MM.1S (cell line): ENCODE measurements around the gene ZNF841.
A peak's percentile ranks its signal among the peaks of the same experiment; 100 is the strongest.
"Not testable (repeated sequence)": the region's sequence is repeated elsewhere in the genome, so short reads cannot be mapped to it uniquely, and the experiment has no call there.

Experiments used
- DNase-seq: peaks from one replicate; pipeline ENCODE4 v3.0.0-alpha.2; 2015
- H2AFZ ChIP-seq: fragments of 300-600 bp; sonication (generic); 2 replicates; pipeline ENCODE4 v1.6.0; 2016; ENCODE audit warnings: antibody characterized with exemption, low read length
- H3F3A ChIP-seq: fragments of 300-600 bp; sonication (generic); 2 replicates; pipeline ENCODE4 v1.6.1; 2016; ENCODE audit warnings: mild to moderate bottlenecking, antibody characterized with exemption, low read length, moderate library complexity, mixed read lengths; ENCODE audit not compliant: insufficient read depth
- H3K27ac ChIP-seq: fragments of 300-600 bp; sonication (generic); 2 replicates; pipeline ENCODE4 v1.5.1; 2016; ENCODE audit warnings: mild to moderate bottlenecking, low read length
- H3K27me3 ChIP-seq: fragments of 300-600 bp; sonication (generic); replicated peaks from 2 replicates; pipeline ENCODE4 v1.6.0; 2016; ENCODE audit warnings: low read length; ENCODE audit not compliant: insufficient read depth
- H3K36me3 ChIP-seq: fragments of 300-600 bp; sonication (generic); replicated peaks from 2 replicates; pipeline ENCODE4 v1.6.1; 2016; ENCODE audit warnings: mild to moderate bottlenecking, low read length, mixed read lengths; ENCODE audit not compliant: insufficient read depth
- H3K4me1 ChIP-seq: fragments of 300-600 bp; sonication (generic); 2 replicates; pipeline ENCODE4 v1.6.1; 2016; ENCODE audit warnings: low read length, mixed read lengths
- H3K4me2 ChIP-seq: fragments of 300-600 bp; sonication (generic); 2 replicates; pipeline ENCODE4 v1.6.0; 2016; ENCODE audit warnings: low read depth, low read length
- H3K4me3 ChIP-seq: fragments of 300-600 bp; sonication (generic); 2 replicates; pipeline ENCODE4 v1.5.1; 2016; ENCODE audit warnings: low read length, mixed read lengths
- H3K79me2 ChIP-seq: fragments of 300-600 bp; sonication (generic); 2 replicates; pipeline ENCODE4 v1.6.1; 2016; ENCODE audit warnings: mixed run types, low read length, mixed read lengths
- H3K9ac ChIP-seq: fragments of 300-600 bp; sonication (generic); 2 replicates; pipeline ENCODE4 v1.6.1; 2016; ENCODE audit warnings: low read length, mixed read lengths
- H3K9me2 ChIP-seq: fragments of 300-600 bp; sonication (generic); replicated peaks from 2 replicates; pipeline ENCODE4 v1.6.1; 2016; ENCODE audit warnings: mild to moderate bottlenecking, low read length, mixed read lengths; ENCODE audit not compliant: insufficient read depth
- H3K9me3 ChIP-seq: fragments of 300-600 bp; sonication (generic); replicated peaks from 2 replicates; pipeline ENCODE4 v1.6.1; 2016; ENCODE audit warnings: mild to moderate bottlenecking, low read length, mixed read lengths; ENCODE audit not compliant: insufficient read depth
- H4K20me1 ChIP-seq: fragments of 300-600 bp; sonication (generic); 2 replicates; pipeline ENCODE4 v1.6.1; 2016; ENCODE audit warnings: mild to moderate bottlenecking, low read length, moderate library complexity, mixed read lengths; ENCODE audit not compliant: insufficient read depth
- CTCF ChIP-seq: fragments of 300-600 bp; sonication (generic); IDR thresholded peaks from 2 replicates; pipeline ENCODE4 v1.5.1; 2016; ENCODE audit warnings: antibody characterized with exemption, low read length, mixed read lengths
- EZH2 ChIP-seq: fragments of 300-600 bp; sonication (generic); optimal IDR thresholded peaks from 2 replicates; pipeline ENCODE3; 2017; ENCODE audit warnings: low read depth, mild to moderate bottlenecking, antibody characterized with exemption, low read length, mixed read lengths
- EZH2phosphoT487 ChIP-seq: fragments of 300-600 bp; sonication (generic); IDR thresholded peaks from 2 replicates; pipeline ENCODE4 v1.6.1; 2018; ENCODE audit warnings: antibody characterized with exemption, low read length

Gene ZNF841

GRCh38 chr19:52102782-52103181, 7.2 kb upstream of the ZNF841 start:
- no peaks in the 10 kb centered on the region; the same call in 1 of the 2 replicates for H3F3A ChIP-seq
- H3K9ac ChIP-seq, result no peak overlapping the region
- H3K36me3 ChIP-seq, result no peaks in the 10 kb centered on the region
- H3K27me3 ChIP-seq, result no peaks in the 10 kb centered on the region
- H3K4me2 ChIP-seq, result no peak overlapping the region
- no peak overlapping the region for H2AFZ ChIP-seq
- no peak overlapping the region for H3K4me3 ChIP-seq
- no peaks in the 10 kb centered on the region for H3K4me1 ChIP-seq
- no peaks in the 10 kb centered on the region for H4K20me1 ChIP-seq
- H3K9me2 ChIP-seq, result no peaks in the 10 kb centered on the region
- H3K79me2 ChIP-seq, result no peaks in the 10 kb centered on the region
- TF ChIP-seq EZH2phosphoT487 (no peak), EZH2 (no peak), CTCF (no peak)
- no peak for DNase-seq
- H3K9me3 ChIP-seq, result no peaks in the 10 kb centered on the region
- H3K27ac ChIP-seq, result no peak overlapping the region

- TF ChIP-seq EZH2phosphoT487 (no peak), CTCF (no peak), EZH2 (no peak)
- H3K27me3 ChIP-seq, result no peaks in the 10 kb centered on the region
- H3F3A ChIP-seq, result no peaks in the 10 kb centered on the region; the same call in 1 of the 2 replicates
- H3K79me2 ChIP-seq, result no peaks in the 10 kb centered on the region
- no peaks in the 10 kb centered on the region for H3K4me1 ChIP-seq
- H3K9me3 ChIP-seq, result no peaks in the 10 kb centered on the region
- DNase-seq, result peak; percentile 14
- H3K9me2 ChIP-seq, result no peaks in the 10 kb centered on the region
- no peak overlapping the region for H3K27ac ChIP-seq
- no peaks in the 10 kb centered on the region for H3K36me3 ChIP-seq
- no peak overlapping the region for H3K9ac ChIP-seq
- no peak overlapping the region for H3K4me2 ChIP-seq
- H4K20me1 ChIP-seq, result no peaks in the 10 kb centered on the region
- H3K4me3 ChIP-seq, result no peak overlapping the region
- no peak overlapping the region for H2AFZ ChIP-seq
Measured at GRCh38 chr19:52101866-52102562, 6.4 kb upstream of the ZNF841 start.

- H3K36me3 ChIP-seq, result no peaks in the 10 kb centered on the region
- H3K9me3 ChIP-seq, result no peaks in the 10 kb centered on the region
- H2AFZ ChIP-seq, result no peak overlapping the region
- H3F3A ChIP-seq, result peaks cover 3% of the 10 kb centered on the region
- TF ChIP-seq CTCF (no peak), EZH2 (no peak), EZH2phosphoT487 (no peak)
- peaks cover 9% of the 10 kb centered on the region for H3K79me2 ChIP-seq
- 0 out of 2 replicates have a peak, but pooled peaks cover 3% of the 10 kb centered on the region for H3K4me1 ChIP-seq
- H3K4me2 ChIP-seq, result no peak overlapping the region
- H3K4me3 ChIP-seq, result no peak overlapping the region
- DNase-seq, result no peak
- H3K9ac ChIP-seq, result no peak overlapping the region
- no peak overlapping the region for H3K27ac ChIP-seq
- H3K27me3 ChIP-seq, result no peaks in the 10 kb centered on the region
- no peaks in the 10 kb centered on the region for H4K20me1 ChIP-seq
- H3K9me2 ChIP-seq, result no peaks in the 10 kb centered on the region
Measured at GRCh38 chr19:52099497-52100138, 4.1 kb upstream of the ZNF841 start.

GRCh38 chr19:52096416-52096815, 851 bp upstream of the ZNF841 start:
- not testable (repeated sequence) for H3K27ac ChIP-seq, H3K4me2 ChIP-seq, H4K20me1 ChIP-seq, H3K4me1 ChIP-seq, H2AFZ ChIP-seq, H3K4me3 ChIP-seq, H3F3A ChIP-seq, H3K9ac ChIP-seq, H3K27me3 ChIP-seq, DNase-seq, H3K9me3 ChIP-seq, H3K9me2 ChIP-seq
- peaks cover 14% of the 10 kb centered on the region; the same call in 1 of the 2 replicates for H3K36me3 ChIP-seq
- H3K79me2 ChIP-seq, result peaks cover 36% of the 10 kb centered on the region
